AG04449 (cell line): ENCODE results near the gene AGPS.

ENCODE experiments used
- CTCF ChIA-PET: fragments of 350-600 bp; formaldehyde crosslinking; extraction: SDS; loops from one replicate; lab custom pipeline; 2021; ENCODE audit warnings: antibody characterized with exemption; lab: Yijun Ruan, JAX
- POLR2A ChIA-PET: fragments of 400-600, 350-600 bp; formaldehyde crosslinking; extraction: SDS; loops from one replicate; lab custom pipeline; 2020; ENCODE audit warnings: antibody characterized with exemption, inconsistent platforms; lab: Yijun Ruan, JAX
- DNase-seq: peaks from one replicate; pipeline ENCODE4 v3.0.0-alpha.2; 2010; ENCODE audit warnings: low read depth, low spot score
- H3K4me3 ChIP-seq: 2 replicates; pipeline ENCODE4 v1.5.1; 2011; ENCODE audit warnings: low read depth, mild to moderate bottlenecking, control low read depth, low read length
- TF ChIP-seq, protein P1 (sequence below): IDR thresholded peaks from one replicate; pipeline ENCODE4 v1.5.1; 2011; ENCODE audit warnings: mild to moderate bottlenecking, moderate library complexity, low read length, control low read depth, inconsistent platforms; ENCODE audit not compliant: insufficient read depth; ENCODE audit errors: missing control alignments

AGPS gene

DNA sequence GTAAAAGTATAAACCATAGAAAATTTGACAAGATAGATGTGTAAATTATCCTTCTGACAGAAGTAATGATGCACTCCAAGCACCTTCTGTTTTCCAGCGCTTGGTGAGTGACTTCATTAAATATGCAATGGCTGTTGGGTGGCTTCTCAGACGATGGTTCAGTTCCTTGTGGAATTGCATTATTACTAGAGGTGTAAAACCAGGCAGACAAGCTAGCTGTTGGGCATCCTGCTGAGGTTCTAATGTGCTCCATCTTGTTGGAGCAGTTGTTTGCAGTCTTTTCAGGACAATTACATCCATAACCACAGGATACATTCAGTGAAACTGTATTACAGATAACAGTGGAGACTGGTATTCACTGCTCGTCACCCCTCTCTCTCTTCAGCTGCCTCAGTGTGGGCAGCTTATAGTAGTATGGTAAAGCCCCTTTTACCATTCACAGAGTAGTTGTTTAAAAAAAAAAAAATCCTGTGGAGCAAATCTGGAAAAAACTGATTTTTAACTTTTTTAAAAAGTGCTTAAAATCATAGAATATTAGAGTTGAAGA is 143.5 kb downstream of the AGPS start:
- TF ChIP-seq, protein P1, sequence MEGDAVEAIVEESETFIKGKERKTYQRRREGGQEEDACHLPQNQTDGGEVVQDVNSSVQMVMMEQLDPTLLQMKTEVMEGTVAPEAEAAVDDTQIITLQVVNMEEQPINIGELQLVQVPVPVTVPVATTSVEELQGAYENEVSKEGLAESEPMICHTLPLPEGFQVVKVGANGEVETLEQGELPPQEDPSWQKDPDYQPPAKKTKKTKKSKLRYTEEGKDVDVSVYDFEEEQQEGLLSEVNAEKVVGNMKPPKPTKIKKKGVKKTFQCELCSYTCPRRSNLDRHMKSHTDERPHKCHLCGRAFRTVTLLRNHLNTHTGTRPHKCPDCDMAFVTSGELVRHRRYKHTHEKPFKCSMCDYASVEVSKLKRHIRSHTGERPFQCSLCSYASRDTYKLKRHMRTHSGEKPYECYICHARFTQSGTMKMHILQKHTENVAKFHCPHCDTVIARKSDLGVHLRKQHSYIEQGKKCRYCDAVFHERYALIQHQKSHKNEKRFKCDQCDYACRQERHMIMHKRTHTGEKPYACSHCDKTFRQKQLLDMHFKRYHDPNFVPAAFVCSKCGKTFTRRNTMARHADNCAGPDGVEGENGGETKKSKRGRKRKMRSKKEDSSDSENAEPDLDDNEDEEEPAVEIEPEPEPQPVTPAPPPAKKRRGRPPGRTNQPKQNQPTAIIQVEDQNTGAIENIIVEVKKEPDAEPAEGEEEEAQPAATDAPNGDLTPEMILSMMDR: no peak
- no peak overlapping the region for H3K4me3 ChIP-seq
- DNase-seq: no peak
- POLR2A ChIA-PET: no interaction called here
- CTCF ChIA-PET: no interaction called here

DNA sequence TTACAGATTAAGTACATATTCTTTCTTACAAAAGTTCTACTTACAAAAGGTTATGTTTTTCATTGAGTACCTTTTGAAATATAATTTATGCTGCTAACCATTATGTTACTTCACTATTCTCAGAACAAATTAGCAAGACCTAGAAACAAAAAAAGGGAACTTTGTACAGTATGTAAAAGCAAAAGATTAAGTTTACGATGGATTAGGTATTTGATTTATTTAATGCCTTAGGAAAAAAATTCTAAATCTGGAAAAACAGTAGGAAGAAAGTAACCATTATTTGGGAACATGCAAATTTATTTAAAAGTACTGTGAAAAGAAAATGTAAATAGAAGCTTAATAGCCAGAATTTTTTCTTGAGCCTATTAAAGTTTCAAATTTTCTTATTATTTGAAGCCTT is 144.6 kb downstream of the AGPS start:
- POLR2A ChIA-PET: no interaction called here
- no peak overlapping the region for H3K4me3 ChIP-seq
- CTCF ChIA-PET: interaction anchor here (1.1 to 1.4 kb wide), 2 partner anchors 48 to 67 kb away, joined by 3 read pairs; no protein-coding TSS in a partner anchor
- DNase-seq: no peak
- TF ChIP-seq, protein P1: no peak

- TF ChIP-seq, protein P1: no peak
- POLR2A ChIA-PET: no interaction called here
- CTCF ChIA-PET: interaction anchor here (1.1 to 1.4 kb wide), 2 partner anchors 48 to 67 kb away, joined by 3 read pairs; no protein-coding TSS in a partner anchor
- H3K4me3 ChIP-seq: no peak overlapping the region
- no peak for DNase-seq
Observed at GRCh38 chr2:177537636-177538035, 145.1 kb downstream of the AGPS start.

- POLR2A ChIA-PET: no interaction called here
- no peak overlapping the region for H3K4me3 ChIP-seq
- CTCF ChIA-PET: interaction anchor here (1.1 to 1.4 kb wide), 2 partner anchors 49 to 66 kb away, joined by 3 read pairs; no protein-coding TSS in a partner anchor
- no peak for DNase-seq
- TF ChIP-seq, protein P1: no peak
Observed at GRCh38 chr2:177538323-177538722, 145.8 kb downstream of the AGPS start.

DNA sequence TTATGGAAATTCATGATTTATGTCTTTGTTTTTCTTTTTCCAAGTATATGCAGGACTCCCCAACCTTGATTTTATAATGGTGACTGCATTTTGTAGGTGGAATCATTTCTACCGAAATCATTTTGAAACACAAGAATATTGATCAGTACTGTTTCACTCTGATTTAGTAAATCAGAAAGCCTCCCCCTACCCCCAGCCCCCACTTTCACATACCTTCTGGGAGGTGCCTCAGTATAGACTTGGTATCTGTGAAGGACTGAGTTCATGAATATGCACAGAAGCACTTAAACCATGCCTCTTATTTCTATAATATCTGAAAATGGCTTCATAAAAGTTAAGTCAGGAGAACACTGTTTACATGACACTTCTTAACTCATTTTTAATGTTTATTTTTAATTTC is 147.7 kb downstream of the AGPS start:
- POLR2A ChIA-PET: no interaction called here
- CTCF ChIA-PET: interaction anchor here (1.3 to 1.6 kb wide), 3 partner anchors 14 to 64 kb away, joined by 4 to 5 read pairs (median 5); no protein-coding TSS in a partner anchor
- TF ChIP-seq, protein P1: no peak
- H3K4me3 ChIP-seq: no peak overlapping the region
- DNase-seq: no peak

- ChIA-PET CTCF (interaction anchor here (0.9 to 2.1 kb wide), 6 partner anchors 10 to 205 kb away, joined by 3 to 9 read pairs (median 4); no protein-coding TSS in a partner anchor), POLR2A (no interaction called here)
- H3K4me3 ChIP-seq: no peak overlapping the region
- TF ChIP-seq, protein P1: no peak
- DNase-seq: no peak
Observed at GRCh38 chr2:177541258-177541991, 148.9 kb downstream of the AGPS start.
